Caco-2 (cell line): Measurements from ENCODE around the gene MLH3. TPM values are rescaled to one million over a fixed set of nuclear protein-coding genes. Genes with fewer than 3 reads are reported as not detected.
A peak's percentile ranks its signal among the peaks of the same experiment; 100 is the strongest.
"Not testable (repeated sequence)": the region's sequence is repeated elsewhere in the genome, so short reads cannot be mapped to it uniquely, and the experiment has no call there.

Experiments used
- BruUV-seq: library from RNA; stranded (reverse); fragments of 400-500 nt; replicated peaks from 2 replicates; lab custom pipeline; 2021; lab: Mats Ljungman, UMichigan
- CTCF ChIA-PET: fragments of 300-600 bp; sonication (Branson Sonifier 250); formaldehyde crosslinking; loops from one replicate; lab custom pipeline; 2022; ENCODE audit warnings: antibody characterized with exemption; lab: Charles Lee
- POLR2A ChIA-PET: fragments of 300-600 bp; sonication (Branson Sonifier 250); formaldehyde crosslinking; loops from one replicate; lab custom pipeline; 2022; ENCODE audit warnings: antibody characterized with exemption; lab: Charles Lee
- DNase-seq, 2 experiments: peaks; one replicate each; pipeline versions ENCODE4 v3.0.0 to v3.0.0-alpha.2; 2020 to 2022
- H3K27me3 ChIP-seq: replicated peaks from 2 replicates; pipeline ENCODE4 v1.6.0; 2011; ENCODE audit warnings: low read length; ENCODE audit not compliant: control insufficient read depth, insufficient read depth
- H3K36me3 ChIP-seq: 2 replicates; pipeline ENCODE4 v1.5.1; 2011; ENCODE audit warnings: low read length; ENCODE audit not compliant: control insufficient read depth, insufficient read depth
- H3K4me1 ChIP-seq: fragments of 250-450 bp; sonication (Bioruptor Pico); 2 replicates; pipeline ENCODE4 v1.5.1; 2020; ENCODE audit warnings: mild to moderate bottlenecking
- H3K4me3 ChIP-seq: 2 replicates; pipeline ENCODE4 v1.5.1; 2011; ENCODE audit warnings: low read depth, mild to moderate bottlenecking, control low read depth, low read length
- H3K9me3 ChIP-seq: fragments of 250-450 bp; sonication (Bioruptor Pico); 2 replicates; pipeline ENCODE4 v1.5.1; 2020; ENCODE audit warnings: mild to moderate bottlenecking, moderate library complexity
- H3K27ac Mint-ChIP-seq: one replicate; pipeline ENCODE4 v1.8.0; 2022; ENCODE audit warnings: mixed read lengths; ENCODE audit not compliant: unreplicated experiment
- H3K27me3 Mint-ChIP-seq: one replicate; pipeline ENCODE4 v1.8.0; 2022; ENCODE audit warnings: mixed read lengths; ENCODE audit not compliant: insufficient read depth, unreplicated experiment
- H3K36me3 Mint-ChIP-seq: one replicate; pipeline ENCODE4 v1.8.0; 2022; ENCODE audit warnings: mild to moderate bottlenecking, mixed read lengths; ENCODE audit not compliant: insufficient read depth, unreplicated experiment
- H3K4me1 Mint-ChIP-seq: one replicate; pipeline ENCODE4 v1.8.0; 2022; ENCODE audit warnings: low read depth, mixed read lengths; ENCODE audit not compliant: unreplicated experiment
- H3K4me3 Mint-ChIP-seq: one replicate; pipeline ENCODE4 v1.8.0; 2022; ENCODE audit warnings: mild to moderate bottlenecking, moderate library complexity, mixed read lengths; ENCODE audit not compliant: unreplicated experiment
- H3K9me3 Mint-ChIP-seq: one replicate; pipeline ENCODE4 v1.8.0; 2022; ENCODE audit warnings: mixed read lengths; ENCODE audit not compliant: unreplicated experiment
- intact Hi-C: fragments of 100-400 bp; cut with micrococcal nuclease; formaldehyde crosslinking; loops from one replicate; pipeline ENCODE4 v1.10.0; 2022; ENCODE audit not compliant: unreplicated experiment
- total RNA-seq: library from RNA; stranded (reverse); gene quantifications from 2 replicates; pipeline ENCODE4 v1.2.3, GENCODE V29; 2022
- TF ChIP-seq, protein P1 (sequence below), 2 experiments: fragments of 200-600 bp in 1 of 2; IDR thresholded peaks; 1 replicate in 1 of 2; 2 replicates in 1 of 2; pipeline versions ENCODE4 v1.5.1 to v1.8.0; 2011 to 2022; ENCODE audit warnings: antibody characterized with exemption in 1 of 2, control low read depth in 1 of 2, inconsistent platforms in 1 of 2, low read depth in 1 of 2, low read length in 1 of 2, mild to moderate bottlenecking in 1 of 2, moderate library complexity in 1 of 2; ENCODE audit not compliant: insufficient read depth in 1 of 2, severe bottlenecking in 1 of 2, unreplicated experiment in 1 of 2

MLH3 gene
- total RNA-seq, 1 experiment from 2014 or later = 24.5 TPM

DNA sequence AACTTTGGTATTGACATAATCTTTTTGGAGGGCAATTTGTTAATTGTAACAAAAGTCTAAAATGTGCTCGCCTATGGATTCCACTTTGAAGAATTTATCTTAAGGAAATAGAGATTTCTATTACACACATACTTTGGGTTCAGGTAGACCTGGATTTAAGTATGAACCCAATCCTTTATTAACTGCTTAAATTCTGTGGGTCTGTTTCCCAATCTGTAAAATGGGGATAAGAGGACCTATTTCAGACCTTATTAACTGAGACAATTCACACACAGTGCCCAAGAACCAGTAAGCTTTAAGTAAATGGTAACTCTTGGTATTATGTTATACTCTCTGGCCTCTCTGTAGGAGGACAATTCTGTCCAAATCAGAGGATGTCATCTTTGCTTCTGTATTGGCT, 49.4 kb downstream of the MLH3 start:
- ChIA-PET CTCF (no interaction called here), POLR2A (interaction anchor here (0.6 to 1.4 kb wide), 3 partner anchors 67 to 268 kb away, joined by 3 to 8 read pairs (median 5); partner anchors contain the start of genes RPS6KL1 and ZC2HC1C)
- TF ChIP-seq, protein P1, sequence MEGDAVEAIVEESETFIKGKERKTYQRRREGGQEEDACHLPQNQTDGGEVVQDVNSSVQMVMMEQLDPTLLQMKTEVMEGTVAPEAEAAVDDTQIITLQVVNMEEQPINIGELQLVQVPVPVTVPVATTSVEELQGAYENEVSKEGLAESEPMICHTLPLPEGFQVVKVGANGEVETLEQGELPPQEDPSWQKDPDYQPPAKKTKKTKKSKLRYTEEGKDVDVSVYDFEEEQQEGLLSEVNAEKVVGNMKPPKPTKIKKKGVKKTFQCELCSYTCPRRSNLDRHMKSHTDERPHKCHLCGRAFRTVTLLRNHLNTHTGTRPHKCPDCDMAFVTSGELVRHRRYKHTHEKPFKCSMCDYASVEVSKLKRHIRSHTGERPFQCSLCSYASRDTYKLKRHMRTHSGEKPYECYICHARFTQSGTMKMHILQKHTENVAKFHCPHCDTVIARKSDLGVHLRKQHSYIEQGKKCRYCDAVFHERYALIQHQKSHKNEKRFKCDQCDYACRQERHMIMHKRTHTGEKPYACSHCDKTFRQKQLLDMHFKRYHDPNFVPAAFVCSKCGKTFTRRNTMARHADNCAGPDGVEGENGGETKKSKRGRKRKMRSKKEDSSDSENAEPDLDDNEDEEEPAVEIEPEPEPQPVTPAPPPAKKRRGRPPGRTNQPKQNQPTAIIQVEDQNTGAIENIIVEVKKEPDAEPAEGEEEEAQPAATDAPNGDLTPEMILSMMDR (IDR thresholded peaks at IDR 0.05; ENCODE audit: insufficient read depth in 1 of 2, low read depth in 1 of 2, low read length in 1 of 2, severe bottlenecking in 1 of 2, unreplicated experiment in 1 of 2) = no peak
- Histone ChIP-seq H3K4me3 (peak overlapping the region; percentile 82), H3K27me3 (no peaks in the 10 kb centered on the region), H3K9me3 (no peaks in the 10 kb centered on the region), H3K4me1 (peaks cover 6% of the 10 kb centered on the region; the same call in 1 of the 2 replicates), H3K36me3 (peaks cover 3% of the 10 kb centered on the region)
- DNase-seq = no peak
- Mint-ChIP-seq H3K27me3 (no peaks in the 10 kb centered on the region), H3K4me3 (peak overlapping the region; percentile 87), H3K27ac (peak overlapping the region; percentile 86), H3K9me3 (no peaks in the 10 kb centered on the region), H3K36me3 (peaks cover 40% of the 10 kb centered on the region), H3K4me1 (peaks cover 7% of the 10 kb centered on the region)
- BruUV-seq = no TSS peak
- intact Hi-C loops = loop anchor here (1.0 to 5.0 kb wide), 6 partner anchors 16 to 85 kb away; partner anchors contain the start of genes MLH3 and PGF

DNA sequence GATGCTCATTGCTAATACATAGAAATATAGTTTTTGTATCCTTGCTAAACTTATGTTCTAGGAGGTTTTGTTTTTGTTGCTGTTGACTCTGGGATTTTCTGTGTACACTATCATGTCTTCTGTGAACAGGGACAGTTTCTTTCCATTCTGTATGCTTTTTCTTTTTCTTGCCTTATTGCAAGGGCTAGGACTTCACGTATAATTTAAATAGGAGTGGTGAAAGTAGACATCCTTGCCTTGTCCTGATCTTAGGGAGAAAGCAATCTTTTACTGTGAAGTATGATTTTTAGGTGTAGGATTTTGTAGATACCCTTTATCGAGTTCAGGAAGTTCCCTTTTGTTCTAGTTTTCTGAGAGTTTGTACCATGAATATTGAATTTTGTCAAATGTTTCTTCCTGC, 50.0 kb downstream of the MLH3 start:
- Histone ChIP-seq H3K36me3 (no peaks in the 10 kb centered on the region), H3K27me3 (no peaks in the 10 kb centered on the region), H3K9me3 (no peaks in the 10 kb centered on the region), H3K4me1 (peaks cover 6% of the 10 kb centered on the region; the same call in 1 of the 2 replicates), H3K4me3 (no peak overlapping the region)
- no peak overlapping the region for H3K27ac Mint-ChIP-seq
- no peaks in the 10 kb centered on the region for H3K9me3 Mint-ChIP-seq
- ChIA-PET POLR2A (no interaction called here), CTCF (no interaction called here)
- DNase-seq = no peak
- BruUV-seq = no TSS peak
- peaks cover 7% of the 10 kb centered on the region for H3K4me1 Mint-ChIP-seq
- H3K27me3 Mint-ChIP-seq = no peaks in the 10 kb centered on the region
- intact Hi-C loops = loop anchor here (5.0 kb wide), 1 partner anchor 86 kb away; no protein-coding TSS in a partner anchor
- H3K4me3 Mint-ChIP-seq = no peak overlapping the region
- TF ChIP-seq, protein P1 (IDR thresholded peaks at IDR 0.05; ENCODE audit: insufficient read depth in 1 of 2, low read depth in 1 of 2, low read length in 1 of 2, severe bottlenecking in 1 of 2, unreplicated experiment in 1 of 2) = no peak
- H3K36me3 Mint-ChIP-seq = peaks cover 34% of the 10 kb centered on the region

DNA sequence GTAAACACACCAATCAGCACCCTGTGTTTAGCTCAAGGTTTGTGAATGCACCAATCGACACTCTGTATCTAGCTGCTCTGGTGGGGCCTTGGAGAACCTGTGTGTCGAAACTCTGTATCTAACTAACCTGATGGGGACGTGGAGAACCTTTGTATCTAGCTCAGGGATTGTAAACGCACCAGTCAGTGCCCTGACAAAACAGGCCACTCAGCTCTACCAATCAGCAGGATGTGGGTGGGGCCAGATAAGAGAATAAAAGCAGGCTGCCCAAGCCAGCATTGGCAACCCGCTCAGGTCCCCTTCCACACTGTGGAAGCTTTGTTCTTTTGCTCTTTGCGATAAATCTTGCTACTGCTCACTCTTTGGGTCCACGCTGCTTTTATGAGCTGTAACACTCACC, 55.5 kb downstream of the MLH3 start:
- CTCF ChIA-PET, POLR2A ChIA-PET, H3K36me3 Mint-ChIP-seq, BruUV-seq, H3K4me3 ChIP-seq, H3K4me3 Mint-ChIP-seq, H3K36me3 ChIP-seq, H3K4me1 ChIP-seq, H3K27me3 Mint-ChIP-seq, H3K9me3 Mint-ChIP-seq, intact Hi-C loops, H3K4me1 Mint-ChIP-seq, DNase-seq, H3K9me3 ChIP-seq, H3K27me3 ChIP-seq, H3K27ac Mint-ChIP-seq: not testable (repeated sequence)

DNA sequence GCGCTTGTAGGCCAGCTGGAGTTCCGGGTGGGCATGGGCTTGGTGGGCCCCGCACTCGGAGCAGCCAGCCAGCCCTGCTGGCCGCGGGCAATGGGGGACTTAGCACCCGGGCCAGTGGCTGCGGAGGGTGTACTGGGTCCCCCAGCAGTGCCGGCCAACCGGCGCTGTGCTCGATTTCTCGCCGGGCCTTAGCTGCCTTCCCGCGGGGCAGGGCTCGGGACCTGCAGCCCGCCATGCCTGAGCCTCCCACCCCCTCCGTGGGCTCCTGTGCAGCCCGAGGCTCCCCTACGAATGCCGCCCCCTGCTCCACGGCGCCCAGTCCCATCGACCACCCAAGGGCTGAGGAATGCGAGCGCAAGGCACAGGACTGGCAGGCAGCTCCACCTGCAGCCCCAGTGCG, 57.1 kb downstream of the MLH3 start:
- H3K4me3 Mint-ChIP-seq, DNase-seq, H3K4me3 ChIP-seq, H3K36me3 ChIP-seq, H3K4me1 ChIP-seq, intact Hi-C loops, H3K27ac Mint-ChIP-seq, H3K9me3 ChIP-seq, H3K36me3 Mint-ChIP-seq, H3K27me3 Mint-ChIP-seq, CTCF ChIA-PET, H3K4me1 Mint-ChIP-seq, BruUV-seq, H3K27me3 ChIP-seq, POLR2A ChIA-PET, H3K9me3 Mint-ChIP-seq: not testable (repeated sequence)
